Tibial nerve (tissue), 3 donors: ENCODE data around the gene ARL2.

Experiments
- POLR2A ChIP-seq, 2 donors: fragments of 450-650 bp; IDR thresholded peaks; one replicate each; pipeline ENCODE4 v1.6.1; 2017; ENCODE audit warnings: antibody characterized with exemption in 2 of 2, mild to moderate bottlenecking in 2 of 2, moderate library complexity in 2 of 2
- TF ChIP-seq, protein P1 (sequence below), 5 experiments: fragments of 200-600 bp in 3 of 5; fragments of 450-650 bp in 2 of 5; sonication (generic) in 3 of 5; IDR thresholded peaks; one replicate each; pipeline ENCODE4 v1.5.1; 2016 to 2019; ENCODE audit warnings: antibody characterized with exemption in 5 of 5, mild to moderate bottlenecking in 3 of 5, moderate library complexity in 2 of 5

DNA sequence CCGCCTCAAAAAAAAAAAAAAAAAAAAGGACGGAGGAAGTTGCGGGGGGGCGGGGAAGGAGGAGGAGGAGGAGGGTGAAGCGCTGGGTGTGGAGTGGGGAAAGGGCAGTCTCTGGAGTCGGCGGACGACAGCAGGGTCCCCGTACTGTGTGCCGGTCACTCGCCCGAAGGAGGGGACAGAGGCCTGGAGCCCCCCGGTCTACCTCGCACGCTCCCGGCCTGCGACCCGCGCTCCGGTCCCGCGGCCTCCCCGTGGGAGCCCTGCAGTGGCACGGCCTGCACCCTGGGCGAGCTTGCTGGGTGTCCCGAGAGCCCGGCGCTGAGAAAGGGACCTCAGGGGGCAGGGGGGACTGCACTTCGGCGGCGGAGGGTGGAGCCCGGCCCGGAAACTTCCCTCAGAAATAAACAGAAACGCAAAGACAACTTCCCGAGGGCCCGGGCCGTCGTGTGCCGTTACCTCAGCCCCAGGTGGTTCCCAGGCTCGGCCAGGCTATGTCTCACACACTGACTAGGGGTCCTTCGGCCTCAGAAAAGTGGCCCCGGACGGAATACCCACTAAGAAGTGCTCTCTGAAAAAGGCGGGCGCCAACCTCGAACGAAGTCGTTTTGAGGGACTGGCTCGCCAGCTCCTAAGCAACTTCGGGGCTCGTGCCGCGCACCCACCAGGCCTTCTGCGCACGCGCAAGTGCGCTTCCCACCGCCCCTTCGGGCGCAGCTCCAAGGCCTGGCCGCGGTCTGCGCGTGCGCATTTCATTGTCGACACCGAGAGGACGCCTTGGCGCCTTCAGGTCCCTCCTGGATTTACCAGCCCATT, 42.3 kb upstream of the ARL2 start, which contains the start of gene MAJIN:
- TF ChIP-seq, protein P1, sequence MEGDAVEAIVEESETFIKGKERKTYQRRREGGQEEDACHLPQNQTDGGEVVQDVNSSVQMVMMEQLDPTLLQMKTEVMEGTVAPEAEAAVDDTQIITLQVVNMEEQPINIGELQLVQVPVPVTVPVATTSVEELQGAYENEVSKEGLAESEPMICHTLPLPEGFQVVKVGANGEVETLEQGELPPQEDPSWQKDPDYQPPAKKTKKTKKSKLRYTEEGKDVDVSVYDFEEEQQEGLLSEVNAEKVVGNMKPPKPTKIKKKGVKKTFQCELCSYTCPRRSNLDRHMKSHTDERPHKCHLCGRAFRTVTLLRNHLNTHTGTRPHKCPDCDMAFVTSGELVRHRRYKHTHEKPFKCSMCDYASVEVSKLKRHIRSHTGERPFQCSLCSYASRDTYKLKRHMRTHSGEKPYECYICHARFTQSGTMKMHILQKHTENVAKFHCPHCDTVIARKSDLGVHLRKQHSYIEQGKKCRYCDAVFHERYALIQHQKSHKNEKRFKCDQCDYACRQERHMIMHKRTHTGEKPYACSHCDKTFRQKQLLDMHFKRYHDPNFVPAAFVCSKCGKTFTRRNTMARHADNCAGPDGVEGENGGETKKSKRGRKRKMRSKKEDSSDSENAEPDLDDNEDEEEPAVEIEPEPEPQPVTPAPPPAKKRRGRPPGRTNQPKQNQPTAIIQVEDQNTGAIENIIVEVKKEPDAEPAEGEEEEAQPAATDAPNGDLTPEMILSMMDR (IDR thresholded peaks at IDR 0.05), result no peak
- TF ChIP-seq POLR2A (IDR thresholded peaks at IDR 0.05), result no peak
